ENCODE measurements around the gene EIF4H. TPM values are rescaled to one million over a fixed set of nuclear protein-coding genes. Genes with fewer than 3 reads are reported as not detected.
"Not testable (repeated sequence)": the region's sequence is repeated elsewhere in the genome, so short reads cannot be mapped to it uniquely, and the experiment has no call there.

EIF4H gene
- total RNA-seq, 1 experiment from 2014 or later, result 339 TPM

DNA sequence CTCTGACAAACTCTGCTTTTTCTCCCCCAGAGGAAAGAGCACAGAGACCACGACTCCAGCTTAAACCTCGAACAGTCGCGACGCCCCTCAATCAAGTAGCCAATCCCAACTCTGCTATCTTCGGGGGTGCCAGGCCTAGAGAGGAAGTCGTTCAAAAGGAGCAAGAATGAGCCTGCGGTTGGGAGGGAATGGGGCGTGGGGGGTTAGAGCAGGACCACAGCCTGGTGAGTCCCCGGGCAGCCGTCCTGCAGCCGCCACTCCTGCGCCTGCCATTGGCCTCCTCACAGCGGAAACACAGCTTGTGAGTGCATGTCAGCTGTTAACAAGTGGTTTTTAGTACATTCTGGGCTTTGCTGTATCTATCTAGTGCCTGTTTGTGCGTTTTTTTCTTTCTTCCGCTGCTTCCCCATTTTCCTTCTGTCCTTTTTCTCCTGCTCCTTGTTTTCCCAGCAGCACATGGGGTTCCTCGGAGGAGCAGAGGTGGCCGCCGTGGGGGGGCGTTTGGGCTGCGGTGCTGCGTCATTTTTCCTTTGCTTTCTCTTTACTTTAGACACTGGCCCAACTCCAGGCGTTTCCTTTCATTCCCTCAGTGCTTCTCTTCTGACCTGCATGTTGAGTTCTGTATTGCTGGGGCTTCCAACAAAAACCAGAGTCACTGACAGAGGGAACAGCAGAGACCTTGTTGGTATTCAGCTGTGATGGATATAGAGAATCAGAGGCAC lies 21.1 kb downstream of the EIF4H start:
- H3K27ac ChIP-seq (ENCODE audit: low read length); CTCF ChIA-PET; DNase-seq; H3K9ac ChIP-seq (ENCODE audit: low read length); ATAC-seq; H3F3A ChIP-seq (ENCODE audit: low read length, unreplicated experiment); POLR2A ChIA-PET (ENCODE audit: unreplicated experiment); H2AFZ ChIP-seq (ENCODE audit: low read length); H3K27me3 ChIP-seq (ENCODE audit: low read length); intact Hi-C loops (cut with micrococcal nuclease); H3K9me2 ChIP-seq (replicated peaks; ENCODE audit: low read length); H3K4me3 ChIP-seq (ENCODE audit: low read length); H3K4me2 ChIP-seq (ENCODE audit: low read length); BruUV-seq (replicated peaks); H3K79me2 ChIP-seq (ENCODE audit: low read length); H4K20me1 ChIP-seq (ENCODE audit: low read length); H3K4me1 ChIP-seq (ENCODE audit: insufficient read depth, low read length); H3K9me3 ChIP-seq (ENCODE audit: low read length): not testable (repeated sequence)
- H3K36me3 ChIP-seq (ENCODE audit: low read depth, low read length), result peaks cover 41% of the 10 kb centered on the region

DNA sequence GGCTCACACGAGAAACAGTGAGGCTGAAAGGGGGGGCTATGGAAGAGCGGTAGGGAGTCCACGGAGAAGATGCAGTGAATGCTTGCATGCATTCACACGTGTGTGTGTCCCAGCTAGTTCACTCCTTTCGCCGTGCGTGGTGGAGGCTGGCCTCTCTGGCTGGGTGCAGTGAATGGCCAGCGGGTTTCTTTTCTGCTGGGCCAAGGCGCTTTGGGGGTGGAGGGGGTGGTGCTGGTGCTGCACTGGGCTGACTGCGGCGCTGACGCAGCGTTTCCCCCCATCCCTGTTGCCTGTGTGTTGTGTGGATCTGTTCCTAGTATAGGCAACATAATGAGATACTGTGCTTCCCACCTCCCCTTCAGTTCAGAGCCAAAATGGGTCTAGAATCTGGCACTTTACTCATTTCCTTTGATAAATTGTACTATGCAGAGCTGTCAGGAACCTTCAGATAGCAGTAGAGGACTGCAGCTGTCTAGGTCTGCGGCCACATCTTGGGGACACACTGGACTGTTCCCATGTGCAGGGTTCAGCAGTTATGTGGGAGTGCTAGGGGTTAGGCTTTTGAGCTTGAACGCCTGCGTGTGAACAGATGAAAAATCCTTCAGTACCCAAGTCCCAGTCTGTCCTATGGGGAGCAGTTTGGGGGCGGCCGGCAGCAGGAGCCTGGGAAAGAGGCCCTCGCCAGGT lies 22.0 kb downstream of the EIF4H start:
- DNase-seq; H3K4me2 ChIP-seq (ENCODE audit: low read length); H4K20me1 ChIP-seq (ENCODE audit: low read length); H3K27me3 ChIP-seq (ENCODE audit: low read length); H3K27ac ChIP-seq (ENCODE audit: low read length); H3K9me2 ChIP-seq (replicated peaks; ENCODE audit: low read length); POLR2A ChIA-PET (ENCODE audit: unreplicated experiment); H3F3A ChIP-seq (ENCODE audit: low read length, unreplicated experiment); H3K4me1 ChIP-seq (ENCODE audit: insufficient read depth, low read length); ATAC-seq; H3K9ac ChIP-seq (ENCODE audit: low read length); intact Hi-C loops (cut with micrococcal nuclease); H3K4me3 ChIP-seq (ENCODE audit: low read length); H3K9me3 ChIP-seq (ENCODE audit: low read length); H2AFZ ChIP-seq (ENCODE audit: low read length); H3K79me2 ChIP-seq (ENCODE audit: low read length); CTCF ChIA-PET: not testable (repeated sequence)
- peaks cover 33% of the 10 kb centered on the region for H3K36me3 ChIP-seq (ENCODE audit: low read depth, low read length)
- TSS peak; percentile 46 for BruUV-seq (replicated peaks)

- DNase-seq (no peak), ATAC-seq (no peak)
- no peaks in the 10 kb centered on the region for H4K20me1 ChIP-seq (ENCODE audit: low read length)
- no peak for TF ChIP-seq EZH2phosphoT487 (IDR thresholded peaks at IDR 0.05; ENCODE audit: borderline replicate concordance, low read length)
- TF ChIP-seq CTCF (conservative IDR thresholded peaks at IDR 0.05; ENCODE audit: low read depth, low read length), result no peak
- no peak for TF ChIP-seq EZH2 (IDR thresholded peaks at IDR 0.05; ENCODE audit: low read length, unreplicated experiment)
- H3K9ac ChIP-seq (ENCODE audit: low read length), result no peak overlapping the region
- no TSS peak for BruUV-seq (replicated peaks)
- no peak overlapping the region for H2AFZ ChIP-seq (ENCODE audit: low read length)
- H3F3A ChIP-seq (ENCODE audit: low read length, unreplicated experiment), result no peaks in the 10 kb centered on the region
- no peak overlapping the region for H3K4me2 ChIP-seq (ENCODE audit: low read length)
- no peaks in the 10 kb centered on the region for H3K79me2 ChIP-seq (ENCODE audit: low read length)
- H3K4me3 ChIP-seq (ENCODE audit: low read length), result no peak overlapping the region
- no peaks in the 10 kb centered on the region for H3K27me3 ChIP-seq (ENCODE audit: low read length)
- H3K27ac ChIP-seq (ENCODE audit: low read length), result no peak overlapping the region
- intact Hi-C loops (cut with micrococcal nuclease), result no loop called here
- H3K9me3 ChIP-seq (ENCODE audit: low read length), result no peaks in the 10 kb centered on the region
- H3K9me2 ChIP-seq (replicated peaks; ENCODE audit: low read length), result no peaks in the 10 kb centered on the region
- POLR2A ChIA-PET (ENCODE audit: unreplicated experiment), result interaction anchor here (0.5 kb wide), 1 partner anchor 117 kb away, joined by 5 read pairs; no protein-coding TSS in a partner anchor
- H3K4me1 ChIP-seq (ENCODE audit: insufficient read depth, low read length), result peaks cover 4% of the 10 kb centered on the region
- CTCF ChIA-PET, result no interaction called here
- H3K36me3 ChIP-seq (ENCODE audit: low read depth, low read length), result peaks cover 22% of the 10 kb centered on the region
Measured at GRCh38 chr7:74197449-74198124, 23.4 kb downstream of the EIF4H start.

All from PC-3 (cell line).